HG02623 (cell line): ENCODE results near the gene NEK7.

Source experiments
- ATAC-seq: cut with Tn5 transposase; IDR thresholded peaks from one replicate; pipeline ENCODE4 v1.9.1; 2021; ENCODE audit warnings: moderate library complexity; ENCODE audit not compliant: unreplicated experiment

Gene NEK7

DNA sequence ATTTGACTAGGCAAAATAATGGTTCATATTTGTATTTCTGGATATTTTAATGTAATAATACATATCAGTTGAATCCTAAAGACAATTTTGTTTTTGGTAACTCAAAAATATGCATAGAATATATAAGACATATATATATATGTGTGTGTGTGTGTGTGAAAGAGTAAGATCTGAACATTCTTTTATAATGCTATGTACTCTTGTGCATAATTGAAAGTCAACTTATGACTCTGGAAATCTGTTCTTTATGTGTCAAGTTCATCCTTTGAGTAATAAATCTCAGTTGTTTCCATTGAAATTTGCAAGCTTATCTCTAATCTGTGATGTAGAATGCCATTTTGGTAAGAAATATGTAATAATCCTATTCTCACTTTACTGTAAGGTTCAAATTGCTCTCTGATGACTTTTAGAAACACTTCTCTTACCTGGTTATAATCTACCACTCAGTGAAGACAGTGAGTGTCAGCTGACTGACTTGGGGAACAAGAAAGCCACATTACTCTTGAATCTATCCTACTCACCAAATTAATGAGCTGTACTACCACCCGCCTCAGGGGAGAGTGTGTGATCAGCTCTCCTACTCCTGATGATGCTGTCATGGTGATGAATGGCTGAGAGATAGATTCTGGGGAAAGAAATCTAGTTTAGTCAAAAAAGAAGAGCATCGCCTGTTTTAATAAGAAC is 15.0 kb upstream of the NEK7 start:
- no peak for ATAC-seq

DNA sequence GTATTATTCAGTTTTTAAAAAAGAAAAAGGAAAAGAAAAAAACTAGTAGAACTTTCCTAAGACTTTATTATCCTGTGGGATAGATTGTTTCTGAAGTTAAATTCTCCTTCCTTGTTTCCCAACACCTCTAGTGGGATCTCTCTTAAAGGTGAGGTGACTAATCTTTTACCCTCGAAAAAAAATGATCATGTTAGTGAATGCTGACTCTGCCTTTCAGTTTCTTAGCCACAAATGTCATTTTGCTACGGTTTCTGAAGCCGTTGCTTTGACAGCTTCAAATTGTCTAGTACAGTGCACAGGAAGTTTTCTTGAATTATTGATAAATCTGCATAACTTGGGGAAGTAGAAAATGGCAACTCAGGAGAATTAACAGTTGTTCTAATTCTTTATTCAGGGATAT is 13.0 kb upstream of the NEK7 start:
- peak; percentile 48 for ATAC-seq

DNA sequence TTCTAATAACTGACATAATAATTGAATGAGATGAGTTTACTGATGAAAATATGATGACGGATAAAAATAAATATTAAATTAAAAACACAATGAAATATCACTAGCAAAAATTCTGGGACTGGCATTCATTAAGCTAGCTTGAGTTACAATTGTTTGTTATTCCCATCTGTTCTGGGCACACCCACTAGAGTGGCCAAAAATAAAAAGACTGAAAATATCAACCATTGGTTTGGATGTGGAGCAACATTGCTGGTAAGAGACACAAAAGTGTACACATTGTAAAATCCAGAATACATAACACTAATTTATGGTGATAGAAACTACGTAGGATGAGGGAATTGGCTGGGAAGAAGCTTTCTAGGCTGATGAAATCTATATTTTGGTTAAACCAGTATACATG is 9.6 kb upstream of the NEK7 start:
- ATAC-seq: no peak

DNA sequence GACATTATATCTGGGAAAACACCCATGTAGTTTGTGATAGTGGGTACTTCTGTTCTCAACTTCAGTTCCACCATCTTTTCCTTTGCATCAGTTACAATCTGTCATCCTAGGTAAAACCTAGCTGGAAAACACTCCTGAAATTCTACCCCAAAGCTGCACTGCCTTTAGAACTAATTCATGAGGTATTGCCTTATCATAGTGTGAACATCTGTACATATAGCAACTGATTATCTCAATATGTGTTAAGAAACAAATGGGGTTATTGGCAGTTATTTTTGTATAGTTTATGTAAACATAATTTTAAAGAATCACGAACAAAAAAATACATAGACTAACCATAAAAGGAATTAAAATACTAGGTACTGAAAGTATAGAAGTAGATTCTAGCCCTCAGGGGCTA is 6.4 kb upstream of the NEK7 start:
- ATAC-seq: no peak

DNA sequence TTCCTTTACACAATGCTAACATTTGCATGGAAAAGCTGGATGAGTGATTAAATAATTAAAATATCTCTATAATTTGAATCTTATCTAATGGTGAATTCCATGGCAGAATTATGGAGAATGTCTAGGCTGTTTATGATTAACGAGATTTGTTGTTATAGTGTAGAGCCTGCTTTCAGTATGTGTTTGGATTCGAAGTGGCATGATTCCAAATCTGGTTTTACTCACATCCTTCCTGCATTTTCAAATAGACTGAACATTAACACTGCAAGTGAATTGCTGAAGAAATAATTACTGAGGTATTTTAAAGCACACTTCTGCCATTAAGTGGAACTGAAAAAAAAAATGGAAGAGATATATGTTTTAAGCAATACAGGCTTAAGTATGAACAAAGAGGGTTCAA is 5.1 kb upstream of the NEK7 start:
- no peak for ATAC-seq

DNA sequence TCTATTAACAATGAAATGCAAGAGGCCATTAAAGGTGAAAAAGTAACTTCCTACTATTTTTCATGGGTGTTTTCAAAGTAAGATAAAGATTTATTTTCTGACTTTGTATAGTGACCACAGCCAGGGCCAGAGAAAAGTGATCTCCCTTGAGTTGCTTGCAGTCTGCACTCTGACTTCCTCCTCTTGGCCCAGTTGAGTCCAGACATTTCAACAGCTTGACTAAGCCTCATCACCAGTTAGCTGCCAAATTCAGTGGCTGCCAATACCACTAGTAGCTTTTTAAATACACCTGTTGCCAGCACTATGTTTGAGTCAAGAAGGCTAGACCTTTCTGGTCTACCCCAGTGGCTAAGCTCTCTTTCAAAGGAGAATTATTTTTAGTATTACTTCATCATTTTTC is 3.7 kb upstream of the NEK7 start:
- ATAC-seq: no peak

DNA sequence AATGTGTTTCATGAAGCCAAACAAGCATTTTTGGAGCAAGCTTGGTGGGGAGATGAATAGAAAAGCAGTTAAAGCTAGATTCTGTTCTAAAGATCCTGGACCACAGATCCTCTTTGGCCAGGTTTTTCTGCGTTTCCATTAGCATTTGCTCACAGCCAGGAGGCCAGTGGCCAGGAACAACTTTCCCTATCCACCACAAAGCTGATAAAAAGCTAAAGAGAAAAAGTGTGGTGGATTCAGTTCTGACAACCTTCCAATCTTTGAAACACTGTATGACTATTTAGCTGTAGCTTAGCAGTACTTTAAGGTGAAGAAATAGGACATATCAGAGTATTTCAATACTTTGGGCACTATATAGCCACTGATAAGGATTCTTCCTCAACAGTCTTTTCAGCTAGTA is 3.0 kb upstream of the NEK7 start:
- ATAC-seq: no peak

DNA sequence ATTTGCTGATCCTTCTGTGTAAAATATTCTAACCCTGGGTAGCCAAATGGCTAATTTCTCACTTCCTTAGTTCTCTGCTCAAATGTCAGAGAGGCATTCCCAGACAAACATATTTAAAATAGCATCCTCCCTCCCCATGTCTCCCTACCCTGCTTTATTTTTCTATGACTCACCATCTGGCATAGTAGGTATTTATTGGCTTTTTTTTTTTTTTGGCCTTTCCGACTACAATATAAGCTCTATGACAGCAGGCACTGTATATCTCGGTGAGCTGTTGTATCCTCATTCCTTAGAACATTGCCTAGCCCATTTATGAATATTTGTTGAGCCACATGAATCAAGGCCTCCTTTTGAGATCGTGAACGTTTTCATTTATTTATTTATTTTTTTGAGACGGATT is 1.5 kb upstream of the NEK7 start:
- no peak for ATAC-seq

DNA sequence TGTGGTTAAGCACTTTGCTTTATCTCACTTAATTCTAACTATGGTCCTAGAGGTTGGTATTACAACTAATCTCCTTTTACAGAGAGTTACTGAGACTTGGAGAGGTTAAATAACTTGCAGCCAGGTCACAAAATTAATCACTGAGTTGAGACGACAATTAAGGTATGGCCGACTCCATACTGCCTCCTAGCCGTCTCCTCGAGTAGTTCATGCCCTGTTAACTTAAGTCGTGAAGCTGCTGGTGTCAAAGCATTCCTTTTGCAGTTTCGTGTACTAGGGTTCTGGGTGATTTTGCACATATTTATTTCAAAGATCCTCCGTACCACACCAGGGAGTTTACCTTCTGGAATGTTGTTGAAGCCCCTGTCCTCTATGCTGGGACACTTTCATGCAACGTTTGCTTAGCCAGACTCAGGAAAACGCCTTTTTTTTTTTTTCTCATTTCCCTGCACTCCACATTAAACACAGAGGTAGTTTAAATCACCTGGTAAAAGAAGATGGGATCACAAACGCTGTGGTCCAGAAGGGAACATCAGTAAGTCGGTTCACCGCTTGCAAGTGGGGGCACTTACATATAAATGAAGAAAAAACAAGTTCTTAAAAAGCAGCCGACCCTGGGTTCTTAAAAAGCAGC is 570 bp upstream of the NEK7 start:
- ATAC-seq: peak; percentile 23

DNA sequence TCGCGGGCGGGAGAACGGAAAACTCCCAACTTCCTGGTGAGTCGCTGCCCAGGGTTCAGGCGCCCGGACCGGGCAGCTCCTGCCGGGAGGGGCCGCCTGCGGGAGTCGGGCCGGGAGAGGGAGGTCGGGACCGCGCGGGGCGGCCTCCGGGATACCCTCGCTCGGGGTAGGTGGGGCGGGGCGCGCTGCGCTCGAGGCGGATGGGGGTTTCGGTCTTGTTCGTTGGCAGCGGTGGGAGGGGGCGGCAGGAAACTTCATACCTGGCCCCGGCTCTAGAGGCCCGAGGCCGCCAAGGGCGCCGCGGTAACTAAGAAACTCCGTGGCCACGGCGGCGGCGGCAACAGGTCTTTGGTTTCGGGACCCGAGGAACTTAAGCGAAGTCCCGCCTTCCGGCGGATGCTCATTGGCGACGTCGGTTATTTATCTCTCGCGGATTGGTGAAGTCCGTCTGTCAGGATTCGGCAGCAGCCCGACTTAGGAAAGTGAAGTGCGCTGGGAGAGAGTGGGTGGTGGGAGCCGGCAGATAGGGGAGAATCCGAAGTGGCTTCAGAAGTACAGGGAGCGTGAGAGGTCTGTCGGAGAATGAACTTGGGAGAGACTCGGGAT is 546 bp downstream of the NEK7 start:
- peak; percentile 38 for ATAC-seq

DNA sequence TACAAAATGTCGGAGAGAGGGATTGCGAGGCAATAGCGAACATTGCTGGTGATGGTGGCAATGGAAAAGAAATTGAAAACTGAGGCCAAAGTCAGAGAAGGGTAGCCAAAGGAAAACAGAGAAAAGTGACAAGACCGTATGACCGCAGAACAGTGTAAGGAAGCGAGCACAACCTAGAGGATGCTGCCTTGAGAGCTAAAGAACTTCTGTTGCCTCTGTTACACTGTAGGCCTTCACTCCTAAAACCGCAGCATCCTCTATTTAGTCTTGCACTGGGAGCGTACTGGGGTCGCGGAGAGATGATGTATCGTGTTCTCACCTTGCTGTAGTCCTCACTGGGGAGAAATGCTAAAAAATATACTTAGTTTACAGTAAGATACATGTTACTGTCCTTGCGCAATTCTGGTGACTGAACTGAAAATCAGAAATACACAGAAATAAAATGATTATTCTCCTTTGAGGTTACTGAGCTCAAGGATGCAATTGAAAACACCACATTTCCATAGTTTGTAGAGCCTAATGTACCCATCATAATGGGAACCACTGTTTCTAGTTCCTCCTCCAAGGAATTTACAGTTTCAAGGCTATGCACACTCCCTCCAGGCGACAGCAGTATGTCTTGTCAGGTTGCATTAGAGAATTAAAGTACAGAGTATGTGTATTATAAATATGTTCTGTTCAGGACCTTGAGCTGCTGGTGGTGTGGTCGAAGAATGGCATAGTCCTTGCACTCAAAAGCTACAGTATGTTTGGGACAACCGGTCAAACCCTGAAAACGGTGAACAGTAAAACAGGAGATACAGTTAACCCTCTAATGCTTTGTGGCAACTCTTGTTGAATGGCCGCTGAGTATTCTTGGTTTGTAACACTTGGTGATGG is 1.3 kb downstream of the NEK7 start:
- no peak for ATAC-seq

DNA sequence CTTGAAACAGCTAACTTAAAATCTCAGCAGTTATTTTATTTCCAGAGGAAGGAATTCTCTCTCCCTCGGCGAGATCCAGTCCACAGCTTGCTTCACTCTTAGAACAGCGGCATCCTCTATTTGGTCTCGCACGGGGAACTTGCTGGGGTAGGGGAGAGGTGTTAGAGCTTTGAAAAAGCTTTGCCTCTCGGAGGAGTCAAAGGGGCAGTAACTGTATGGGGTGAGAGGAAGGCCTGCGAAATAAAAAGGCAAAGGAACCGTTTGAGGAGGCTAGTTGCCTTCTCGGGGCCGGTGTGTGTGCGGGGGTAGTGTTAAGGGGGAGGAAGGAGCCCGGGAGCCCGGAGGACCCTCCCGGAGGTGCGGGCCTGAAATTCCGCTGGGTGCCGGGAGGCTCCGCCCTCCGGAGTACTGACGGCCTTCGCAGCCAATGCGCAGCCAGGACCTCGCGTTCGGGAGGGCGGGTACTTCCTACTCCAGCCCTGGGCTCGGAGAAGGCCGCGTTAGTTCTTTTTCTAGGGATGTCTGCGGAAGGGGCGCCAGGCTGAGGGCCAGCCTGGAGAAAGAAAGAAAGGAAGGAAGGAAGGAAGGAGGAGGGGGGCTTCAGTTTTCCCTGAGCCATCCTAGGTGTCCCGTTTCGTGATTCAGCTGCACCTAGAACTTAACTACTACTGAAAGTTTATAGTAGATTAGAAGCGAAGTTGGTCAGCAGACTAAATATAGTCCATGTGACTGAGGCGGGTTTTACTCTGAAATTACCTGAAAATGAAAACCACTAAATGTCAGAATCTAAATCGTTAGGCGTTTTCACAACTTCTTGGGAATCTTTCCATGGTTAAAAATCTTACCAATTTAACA is 2.2 kb downstream of the NEK7 start:
- peak; percentile 58 for ATAC-seq

DNA sequence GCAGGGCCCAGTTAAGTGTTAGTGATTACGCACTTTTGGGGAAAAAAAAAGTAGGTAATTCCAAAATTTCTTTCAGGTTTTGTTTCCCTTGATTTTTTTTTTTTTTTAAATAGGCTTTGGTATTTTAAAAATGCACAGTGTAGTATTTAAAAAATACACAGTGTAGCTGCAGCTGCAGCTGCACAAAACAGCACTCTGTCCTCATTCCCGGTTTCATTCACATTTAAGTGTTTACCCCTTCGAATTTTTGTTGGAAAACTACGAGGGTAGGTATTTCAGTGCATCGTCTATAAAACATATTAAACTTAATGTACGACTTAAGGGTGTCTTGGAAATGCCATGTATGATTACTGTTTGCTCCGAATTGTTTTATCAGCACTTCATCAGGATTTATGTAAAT is 3.4 kb downstream of the NEK7 start:
- ATAC-seq: no peak

DNA sequence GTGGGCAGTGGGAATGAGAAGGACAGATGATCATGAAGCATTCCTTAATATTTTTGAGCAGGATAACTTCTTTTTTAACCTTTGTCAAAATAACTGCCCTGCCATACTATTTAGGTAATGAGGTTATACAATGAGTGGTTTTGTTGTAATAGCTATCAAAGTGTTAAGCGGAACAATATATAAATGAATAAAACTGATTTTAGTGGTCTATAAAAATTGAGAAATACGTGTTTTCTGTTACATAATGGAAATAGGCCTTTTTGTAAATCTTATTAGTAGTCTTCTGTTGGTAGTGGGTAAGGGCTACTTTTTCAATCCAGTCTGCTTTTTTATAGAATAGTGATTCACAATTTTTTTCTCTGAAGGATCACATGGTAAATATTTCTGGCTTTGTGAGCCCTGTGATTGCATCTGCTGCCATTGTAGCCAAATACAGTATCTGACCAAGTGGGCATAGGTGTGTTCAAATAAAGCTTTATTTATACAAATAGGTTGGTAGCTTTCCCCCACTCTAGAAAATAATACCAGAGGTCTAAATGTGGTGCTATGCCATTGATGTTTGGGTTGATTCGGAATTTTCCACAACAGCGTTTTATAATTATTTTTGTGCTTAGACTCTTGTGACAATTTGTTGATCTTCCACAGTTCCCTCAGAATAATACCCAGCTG is 4.3 kb downstream of the NEK7 start:
- no peak for ATAC-seq

DNA sequence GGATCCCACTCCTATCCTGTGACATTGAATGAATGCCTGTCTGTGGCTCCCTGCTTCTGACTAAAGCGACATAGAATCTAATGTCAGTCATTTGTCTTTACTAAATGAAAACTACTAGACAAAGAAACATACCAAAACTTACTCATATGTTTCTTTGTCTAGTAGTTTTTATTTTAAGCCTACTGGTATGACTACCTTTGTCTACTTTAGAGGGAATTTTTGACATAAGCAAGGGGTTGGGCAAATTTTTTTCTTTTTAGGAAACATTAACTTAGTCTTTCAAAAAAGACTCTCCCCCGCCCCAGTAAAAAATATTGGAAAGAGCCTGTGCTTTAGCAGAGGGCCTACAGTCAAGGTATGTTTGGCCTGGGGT is 4.9 kb downstream of the NEK7 start:
- no peak for ATAC-seq

DNA sequence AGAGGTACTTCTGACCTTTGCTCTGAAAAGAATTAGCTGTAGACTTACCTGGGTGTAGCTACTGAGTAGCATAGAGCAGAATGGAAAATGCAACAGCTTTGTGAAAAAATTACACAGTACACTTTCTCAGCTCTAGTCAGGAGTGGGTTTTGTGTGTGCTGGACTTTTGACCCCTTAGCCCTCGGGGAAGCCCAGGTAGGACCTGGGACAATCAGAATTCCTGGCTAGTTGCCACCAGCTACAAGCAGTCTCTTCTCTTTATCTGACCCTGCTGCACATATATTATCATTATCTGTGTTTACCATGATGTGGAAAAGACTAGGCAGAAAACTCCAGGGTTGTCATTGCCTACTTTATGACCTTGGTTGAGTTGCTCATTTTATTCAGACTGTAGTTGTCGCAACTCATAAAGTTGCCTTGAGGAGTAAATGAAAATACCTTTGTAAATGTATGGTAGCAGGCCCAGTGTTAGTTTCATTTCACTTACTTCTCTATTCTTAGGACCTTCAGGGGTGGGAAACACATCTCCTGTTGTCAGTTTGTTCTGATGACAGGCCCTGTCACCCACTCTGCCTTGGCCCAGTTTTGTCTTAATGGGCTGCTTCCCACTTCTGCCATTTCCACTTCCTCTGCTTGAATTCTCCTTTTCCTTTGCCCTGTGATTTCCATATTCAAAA is 5.4 kb downstream of the NEK7 start:
- ATAC-seq: peak; percentile 14

DNA sequence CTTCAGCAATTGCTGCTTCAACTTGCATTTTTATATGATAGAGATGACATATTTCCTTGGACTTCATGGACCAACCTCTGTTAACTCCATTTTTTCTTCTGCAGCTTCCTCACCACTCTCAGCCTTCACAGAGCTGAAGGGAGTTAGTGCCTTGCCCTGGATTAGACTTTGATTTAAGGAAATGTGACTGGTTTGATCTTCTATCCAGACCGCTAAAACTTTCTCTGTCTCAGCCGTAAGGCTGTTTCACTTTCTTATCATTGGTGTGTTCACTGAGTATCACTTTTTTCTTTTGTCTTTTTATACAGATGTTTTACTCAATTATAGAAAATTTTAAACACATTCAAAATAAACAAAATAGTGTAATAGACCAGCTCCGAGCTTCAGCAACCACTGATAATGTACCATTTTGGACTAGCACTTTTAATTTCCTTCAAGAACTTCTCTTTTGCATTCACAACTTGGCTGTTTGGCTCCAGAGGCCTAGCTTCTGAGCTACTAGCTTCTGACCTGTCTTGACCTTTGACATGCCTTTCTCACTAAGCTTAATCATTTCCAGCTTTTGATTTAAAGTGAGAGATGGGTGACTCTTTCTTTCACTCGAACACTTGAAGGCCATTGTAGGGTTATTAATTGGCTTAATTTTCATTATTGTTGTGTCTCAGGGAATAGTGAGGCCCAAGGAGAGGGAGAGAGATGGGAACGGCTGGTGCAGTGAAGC is 9.3 kb downstream of the NEK7 start:
- ATAC-seq: no peak

DNA sequence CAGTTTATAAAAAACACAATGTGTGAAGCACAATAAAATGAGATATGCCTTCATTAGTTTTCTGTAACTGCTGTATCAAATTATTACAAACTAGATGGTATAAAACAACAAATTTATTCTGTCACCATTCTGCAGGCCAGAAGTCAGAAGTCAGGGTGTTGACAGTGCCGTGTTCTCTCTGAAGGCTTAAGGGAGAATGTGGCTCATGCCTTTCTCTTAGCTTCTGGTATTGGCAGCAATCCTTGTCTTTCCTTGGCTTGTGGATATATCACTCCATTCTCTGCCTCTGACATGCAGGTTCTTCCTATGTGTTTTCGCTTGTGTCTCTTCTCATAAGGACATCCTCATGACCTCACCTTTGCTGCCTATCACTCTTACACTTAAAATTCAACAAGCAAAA is 10.1 kb downstream of the NEK7 start:
- ATAC-seq: no peak

DNA sequence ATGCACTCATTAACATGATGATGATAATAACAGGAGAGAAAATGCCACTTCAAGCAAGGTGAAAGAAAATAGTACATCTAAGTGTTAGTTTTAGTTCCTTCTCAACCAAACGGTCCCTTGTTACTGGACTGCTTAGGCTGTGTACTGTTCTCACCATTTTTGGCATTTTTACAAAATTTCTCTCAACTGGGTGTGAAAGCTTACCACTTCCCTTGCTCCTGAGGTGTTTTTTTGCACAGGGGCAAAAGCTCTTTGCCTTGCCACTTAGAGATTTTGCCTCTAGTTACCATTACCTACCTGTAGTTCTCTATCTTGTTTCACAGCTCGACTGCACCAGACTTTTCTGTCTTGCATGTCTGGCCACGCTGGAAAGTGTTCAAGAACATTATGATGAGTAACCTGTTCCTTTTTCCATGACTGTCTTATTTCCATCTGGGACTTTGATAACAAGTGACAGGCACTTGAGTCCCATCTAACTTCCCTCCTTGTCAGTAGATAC is 10.7 kb downstream of the NEK7 start:
- peak; percentile 56 for ATAC-seq
